HG03442 (cell line): Measurements from ENCODE around the gene FRRS1.
A peak's percentile ranks its signal among the peaks of the same experiment; 100 is the strongest.
"Not testable (repeated sequence)": the region's sequence is repeated elsewhere in the genome, so short reads cannot be mapped to it uniquely, and the experiment has no call there.

Experiments
- ATAC-seq: cut with Tn5 transposase; IDR thresholded peaks from one replicate; pipeline ENCODE4 v1.9.1; 2021; ENCODE audit warnings: mild to moderate bottlenecking, moderate library complexity; ENCODE audit not compliant: unreplicated experiment

Gene FRRS1

DNA sequence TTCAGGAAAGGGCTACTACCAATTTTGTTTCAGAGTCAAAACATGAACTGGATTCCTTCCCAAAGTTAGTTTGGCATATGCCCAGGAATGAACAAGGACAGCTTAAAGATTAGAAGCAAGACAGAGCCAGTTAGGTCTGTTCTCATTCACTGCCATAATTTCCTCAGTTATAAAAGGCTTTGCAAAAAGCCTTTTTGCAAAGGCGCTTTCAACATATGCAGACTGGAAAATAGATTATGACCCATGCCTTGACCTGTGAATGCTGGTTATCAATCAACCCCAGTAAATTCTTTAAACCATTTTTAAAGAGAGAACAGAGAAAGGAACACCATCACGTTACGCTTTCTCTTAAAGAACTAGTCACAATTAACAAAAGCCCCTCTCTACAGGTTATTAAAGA lies 1.7 kb upstream of the FRRS1 start:
- ATAC-seq: no peak

DNA sequence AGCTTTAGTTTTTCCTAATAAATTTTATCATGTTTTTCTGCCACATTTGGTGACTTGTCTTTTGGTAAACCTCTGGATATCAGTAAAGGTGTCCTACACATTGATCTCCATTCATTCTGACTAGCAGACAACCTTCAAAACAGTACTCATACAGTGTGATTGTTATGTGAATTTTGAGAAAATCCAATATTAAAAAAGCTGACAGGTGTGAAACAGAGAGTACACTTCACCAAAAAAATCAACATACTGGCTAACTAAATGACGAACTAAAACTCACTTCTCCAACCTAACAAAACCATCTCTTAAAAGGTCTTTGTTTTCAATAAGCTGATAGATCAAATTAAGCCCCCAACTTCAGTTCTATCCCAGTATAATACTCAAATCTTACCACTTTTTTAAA lies 1.5 kb downstream of the FRRS1 start:
- ATAC-seq: no peak

DNA sequence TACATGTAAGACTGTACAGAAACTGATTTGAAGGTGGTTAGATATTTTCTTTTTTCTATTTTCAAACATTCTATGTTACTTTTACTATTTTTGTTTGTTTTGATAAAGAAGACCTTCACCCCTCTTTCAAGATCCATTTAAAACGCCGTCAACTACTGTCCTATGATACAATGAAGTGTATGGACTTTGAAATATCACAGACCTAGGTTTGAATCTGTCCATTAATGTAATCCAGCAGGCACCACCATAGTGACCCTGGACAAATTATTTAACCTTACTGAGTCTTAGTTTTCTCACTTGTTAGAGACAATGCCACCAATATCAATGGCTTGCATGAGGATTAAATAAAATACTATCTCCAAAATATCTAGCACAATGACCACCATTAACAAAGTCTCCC lies 2.0 kb downstream of the FRRS1 start:
- ATAC-seq: no peak

DNA sequence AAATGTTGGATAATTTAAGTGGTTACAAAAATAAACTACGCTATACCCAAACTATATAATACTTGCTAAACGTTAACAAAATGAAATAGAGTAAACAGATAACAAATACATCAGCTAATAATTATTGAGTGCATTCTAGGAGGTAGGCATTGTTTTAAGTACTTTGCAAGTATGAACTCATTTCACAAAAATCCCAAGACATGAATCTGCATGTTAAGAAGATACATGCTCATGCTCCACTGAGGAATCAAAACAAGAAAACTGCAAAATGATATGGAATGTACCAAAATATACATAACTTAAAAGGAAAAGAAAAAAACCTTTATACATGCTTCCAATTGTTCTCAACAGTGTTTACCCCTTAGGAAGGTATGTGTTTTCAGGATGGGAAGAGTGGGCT lies 2.5 kb downstream of the FRRS1 start:
- no peak for ATAC-seq

DNA sequence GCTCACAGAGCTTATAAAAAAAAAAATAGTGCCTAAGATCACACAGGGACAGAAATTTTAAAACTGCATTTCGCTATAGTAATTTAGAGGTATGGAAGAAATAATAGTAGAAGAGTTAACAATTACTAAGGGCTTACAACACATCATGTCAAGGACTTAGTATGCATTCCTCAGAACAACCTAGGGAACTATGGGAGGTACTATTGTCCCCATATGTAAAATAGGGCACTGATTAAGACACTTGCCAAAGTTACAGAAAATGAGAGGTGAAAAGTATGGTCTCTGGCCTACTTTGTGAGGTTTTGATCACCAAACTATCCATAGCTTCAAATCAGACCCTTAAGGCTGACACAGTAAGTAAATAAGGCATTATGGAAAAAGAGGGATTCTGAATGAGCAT lies 4.7 kb downstream of the FRRS1 start:
- no peak for ATAC-seq

DNA sequence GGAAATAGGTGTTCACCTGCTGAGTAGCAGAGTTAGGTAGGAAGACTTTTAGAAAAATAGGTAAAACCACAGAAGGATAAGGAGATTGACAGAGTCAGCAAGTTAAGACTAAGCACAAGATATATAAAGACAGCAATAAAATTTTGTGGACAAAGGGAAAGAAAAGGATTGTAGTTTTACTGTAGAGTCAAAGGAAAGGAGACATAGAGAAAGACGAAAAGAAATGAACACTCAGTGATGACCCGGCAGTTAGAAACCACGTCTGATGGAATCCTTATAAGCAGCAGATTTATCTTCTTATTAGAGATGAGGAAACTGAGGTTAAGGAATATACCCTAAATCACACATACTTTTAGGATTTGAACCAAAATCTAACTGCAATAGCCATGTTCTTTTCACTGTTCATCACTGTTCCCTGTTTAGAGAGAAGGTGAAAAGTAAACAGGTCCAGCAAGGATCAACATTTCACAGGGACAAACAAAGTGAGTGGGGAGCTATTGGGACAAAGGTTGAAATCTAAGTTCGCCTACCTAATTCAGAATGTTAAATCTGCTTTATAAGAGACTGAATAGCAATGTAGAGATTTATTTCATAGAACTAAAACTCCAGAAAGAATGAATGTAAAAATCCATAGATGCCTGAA lies 6.8 kb downstream of the FRRS1 start:
- no peak for ATAC-seq

DNA sequence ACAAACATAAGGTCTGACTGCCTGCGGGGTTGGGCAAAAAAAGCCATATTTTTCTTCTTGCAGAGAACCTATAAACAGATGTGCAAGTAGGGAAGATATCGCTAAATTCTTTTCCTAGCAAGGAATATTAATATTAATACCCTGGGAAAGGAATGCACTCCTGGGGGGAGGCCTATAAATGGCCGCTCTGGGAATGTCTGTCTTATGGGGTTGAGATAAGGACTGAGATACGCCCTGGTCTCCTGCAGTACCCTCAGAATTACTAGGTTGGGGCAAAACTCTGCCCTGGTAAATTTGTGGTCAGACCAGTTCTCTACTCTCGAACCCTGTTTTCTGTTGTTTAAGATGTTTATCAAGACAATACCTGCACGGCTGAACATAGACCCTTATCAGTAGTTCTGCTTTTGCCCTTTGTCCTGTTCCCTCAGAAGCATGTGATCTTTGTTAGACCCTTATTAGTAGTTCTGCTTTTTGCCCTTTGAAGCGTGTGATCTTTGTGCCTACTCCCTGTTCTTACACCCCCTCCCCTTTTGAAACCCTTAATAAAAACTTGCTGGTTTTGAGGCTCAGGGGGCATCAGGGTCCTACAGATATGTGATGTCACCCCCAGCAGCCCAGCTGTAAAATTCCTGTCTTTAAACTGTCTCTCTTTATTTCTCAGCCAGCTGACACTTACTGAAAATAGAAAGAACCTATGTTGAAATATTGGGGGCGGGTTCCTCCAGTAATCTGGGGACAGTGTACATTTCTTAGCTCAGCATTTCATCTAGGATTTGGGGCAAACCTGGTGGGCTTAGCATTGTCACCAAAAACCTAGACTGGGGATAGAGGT lies 7.5 kb downstream of the FRRS1 start:
- not testable (repeated sequence) for ATAC-seq

DNA sequence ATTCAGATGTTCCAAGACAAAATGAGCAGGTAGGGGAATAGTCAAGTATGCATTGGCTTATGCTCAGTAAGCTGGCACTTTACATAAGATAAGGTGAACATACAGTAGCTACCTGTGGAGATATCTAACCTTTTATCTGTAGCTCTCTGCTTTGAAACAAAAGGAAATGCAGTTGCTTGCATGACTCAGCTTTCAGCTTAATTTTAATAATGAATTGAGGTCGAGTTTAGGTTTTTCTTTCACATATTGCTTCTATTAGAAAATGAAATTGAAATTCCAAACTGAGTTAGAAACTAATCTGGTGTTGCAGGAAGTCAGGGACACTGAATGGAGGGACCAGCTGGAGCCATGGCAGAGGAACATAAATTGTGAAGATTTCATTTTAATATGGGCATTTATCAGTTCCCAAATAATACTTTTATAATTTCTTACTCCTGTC lies 8.3 kb downstream of the FRRS1 start:
- peak; percentile 76 for ATAC-seq

DNA sequence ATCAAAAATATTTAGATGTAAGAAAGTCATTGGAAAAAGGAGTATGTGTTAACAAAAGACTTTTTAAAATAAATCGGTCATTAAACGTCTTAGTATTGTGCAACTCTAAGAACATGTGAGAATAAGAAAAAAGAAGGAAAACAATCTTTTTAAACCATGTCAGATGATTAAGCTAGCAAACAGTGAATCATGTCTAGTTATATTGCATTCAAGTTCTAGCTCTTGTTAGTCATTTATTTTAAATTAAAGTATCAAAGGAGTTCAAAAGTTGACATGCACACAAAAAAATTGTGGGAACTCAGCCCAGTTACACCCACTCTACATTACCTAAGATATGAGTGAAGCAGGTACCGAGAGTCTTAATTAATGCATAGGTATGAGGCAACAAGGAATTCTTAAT lies 9.8 kb downstream of the FRRS1 start:
- ATAC-seq: no peak

DNA sequence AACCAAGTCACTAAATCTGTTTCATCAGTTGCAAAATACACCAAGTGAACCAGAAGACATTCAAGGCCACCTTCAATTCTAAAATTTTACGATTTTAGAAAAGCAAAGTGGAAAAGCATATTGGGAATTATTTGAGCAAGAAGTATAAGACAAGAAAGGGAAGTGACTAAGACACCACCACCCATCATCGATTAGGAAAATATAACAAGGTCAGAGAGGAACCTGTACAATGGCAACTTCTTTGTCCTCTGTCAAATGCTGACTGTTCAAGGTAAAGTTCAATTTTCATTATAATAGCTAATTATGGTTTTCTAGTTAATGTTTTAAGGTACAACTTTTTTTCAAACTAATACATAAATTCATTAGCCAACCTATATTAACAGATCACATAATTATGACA lies 10.8 kb downstream of the FRRS1 start:
- no peak for ATAC-seq

DNA sequence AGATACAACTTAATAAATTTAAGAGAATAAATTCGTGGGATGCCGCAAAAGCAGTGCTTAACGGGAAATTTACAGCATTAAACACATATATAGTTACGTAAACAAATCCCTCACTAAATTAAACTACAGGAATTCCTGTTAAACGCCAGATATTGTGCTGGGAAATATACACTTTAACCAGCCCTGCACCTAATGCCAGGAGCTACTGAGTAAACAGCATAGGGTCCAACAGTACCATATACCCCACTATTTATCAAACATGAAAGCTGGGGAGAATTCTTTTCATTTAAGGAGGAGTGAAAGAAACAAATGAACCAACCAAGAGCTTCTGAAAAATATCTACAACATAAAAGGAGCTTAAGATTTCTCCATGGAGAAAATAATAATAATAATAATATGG lies 11.7 kb downstream of the FRRS1 start:
- ATAC-seq: no peak

DNA sequence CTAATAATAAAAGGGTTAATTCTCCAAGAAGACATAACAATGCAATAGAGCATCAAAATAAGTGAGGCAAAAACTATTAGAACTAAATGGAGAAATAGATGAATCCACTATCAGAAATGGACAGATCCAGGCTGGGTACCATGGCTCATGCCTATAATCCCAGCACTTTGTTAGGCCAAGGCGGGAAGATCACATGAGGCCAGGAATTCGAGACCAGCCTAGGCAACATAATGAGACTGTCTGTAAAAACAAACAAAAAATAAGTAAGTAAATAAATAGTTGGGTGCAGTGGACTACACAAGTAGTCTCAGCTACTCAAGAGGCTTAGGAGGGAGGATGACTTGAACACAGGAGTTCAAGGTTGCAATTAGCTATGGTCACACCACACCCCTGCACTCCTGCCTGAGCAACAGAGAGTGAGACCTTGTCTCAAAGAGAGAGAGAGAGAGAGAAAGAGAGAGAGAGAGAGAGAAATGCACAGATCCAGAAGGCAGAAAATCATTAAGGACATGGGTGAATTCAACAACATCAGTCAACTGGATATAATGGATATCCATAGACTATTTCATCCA lies 12.3 kb downstream of the FRRS1 start:
- ATAC-seq: no peak

DNA sequence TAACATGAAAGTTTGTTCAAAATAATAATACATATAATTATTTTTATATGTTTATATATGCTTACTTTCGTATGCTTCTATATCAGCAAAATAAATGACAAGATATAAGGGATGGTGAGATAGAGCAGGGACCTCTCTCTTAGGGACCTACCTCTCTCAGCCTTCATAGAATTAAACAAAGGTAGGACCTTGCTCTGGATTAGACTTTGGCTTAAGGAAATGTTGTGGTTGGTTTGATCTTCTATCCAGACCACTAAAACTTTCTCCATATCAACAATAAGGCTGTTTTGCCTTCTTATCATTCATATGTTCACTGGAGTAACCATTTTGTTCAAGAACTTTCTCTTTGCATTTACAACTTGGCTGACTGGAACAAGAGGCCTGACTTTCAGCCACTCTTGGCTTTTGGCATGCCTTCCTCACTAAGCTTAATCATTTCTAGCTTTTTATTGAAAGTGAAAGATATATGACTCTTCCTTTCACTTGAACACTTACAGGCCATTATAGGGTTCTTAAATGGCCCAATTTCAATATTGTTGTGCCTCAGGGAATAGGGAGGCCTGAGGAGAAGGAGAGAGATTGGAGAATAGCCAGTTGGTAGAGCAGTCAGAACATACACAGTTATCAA lies 14.4 kb downstream of the FRRS1 start:
- ATAC-seq: peak; percentile 78

DNA sequence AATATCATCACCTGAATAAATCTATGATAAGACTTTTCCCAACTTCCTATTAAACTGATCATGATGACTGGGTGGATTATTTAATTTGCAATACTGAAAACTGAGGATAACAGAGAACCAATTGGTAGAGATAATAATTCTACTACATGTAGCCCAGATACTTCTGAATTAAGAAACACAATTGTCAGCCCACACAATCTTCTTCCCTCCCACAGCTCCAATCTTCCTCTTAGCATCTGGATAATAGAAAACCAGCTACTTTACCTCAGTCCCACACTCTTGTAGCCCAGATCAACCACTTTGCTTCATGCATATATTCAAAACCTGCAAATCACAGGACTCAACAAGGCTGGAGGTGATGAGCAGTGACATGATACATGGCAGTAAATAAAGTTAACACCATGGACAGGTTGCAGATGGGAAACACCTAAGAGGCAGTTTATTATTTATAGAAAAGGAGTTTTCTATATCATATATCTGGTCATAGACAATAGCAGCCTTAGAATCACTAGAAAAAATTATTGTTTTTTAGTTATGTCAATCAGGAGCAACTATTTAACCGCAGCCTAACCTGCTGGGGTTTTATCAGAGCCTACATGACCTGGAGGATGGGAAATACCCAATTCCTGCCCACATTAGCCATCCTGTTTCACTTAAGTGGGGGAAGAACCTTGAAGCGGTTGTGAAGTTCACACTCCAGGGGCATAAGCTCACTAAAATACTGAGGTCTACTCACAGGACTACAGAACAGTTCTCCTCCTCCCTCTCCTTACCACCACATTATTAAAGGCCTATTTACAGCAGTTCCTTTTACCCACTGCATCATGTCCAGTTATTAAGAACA lies 16.7 kb downstream of the FRRS1 start:
- ATAC-seq: peak; percentile 89

DNA sequence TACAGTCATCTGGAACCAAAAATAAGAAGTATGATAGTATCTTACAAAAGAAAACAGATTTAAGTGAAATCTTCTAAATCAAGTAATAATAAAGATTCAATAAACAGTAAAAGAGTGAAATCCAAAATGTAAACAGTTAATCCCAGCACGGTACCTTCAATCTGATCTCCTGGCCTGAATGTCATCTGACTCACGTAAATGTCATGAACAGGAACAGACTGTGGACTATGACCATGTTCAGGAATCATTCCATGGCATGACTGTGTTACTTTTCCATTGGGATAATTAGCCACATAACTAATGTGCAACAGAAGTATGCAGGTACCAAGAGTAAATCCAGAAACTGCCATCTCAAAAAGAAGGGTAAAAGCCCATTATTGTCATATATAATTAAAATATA lies 18.0 kb downstream of the FRRS1 start:
- ATAC-seq: no peak

DNA sequence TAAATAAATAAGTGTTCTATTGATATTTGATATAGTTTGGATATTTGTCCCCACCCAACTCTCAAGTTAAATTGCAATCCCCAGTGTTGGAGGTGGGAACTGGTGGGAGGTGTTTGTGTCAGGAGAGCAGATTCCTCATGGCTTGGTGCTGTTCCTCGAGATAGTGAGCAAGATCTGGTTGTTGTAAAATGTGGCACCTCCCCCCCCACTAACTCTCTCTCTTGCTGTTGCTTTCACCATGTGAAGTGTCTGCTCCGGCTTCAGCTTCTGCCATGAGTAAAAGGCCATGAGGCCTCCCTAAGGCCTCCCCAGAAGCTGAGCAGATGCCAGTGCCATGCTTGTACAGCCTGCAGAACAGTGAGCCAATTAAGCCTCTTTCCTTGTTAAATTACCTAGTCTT lies 20.8 kb downstream of the FRRS1 start:
- no peak for ATAC-seq

DNA sequence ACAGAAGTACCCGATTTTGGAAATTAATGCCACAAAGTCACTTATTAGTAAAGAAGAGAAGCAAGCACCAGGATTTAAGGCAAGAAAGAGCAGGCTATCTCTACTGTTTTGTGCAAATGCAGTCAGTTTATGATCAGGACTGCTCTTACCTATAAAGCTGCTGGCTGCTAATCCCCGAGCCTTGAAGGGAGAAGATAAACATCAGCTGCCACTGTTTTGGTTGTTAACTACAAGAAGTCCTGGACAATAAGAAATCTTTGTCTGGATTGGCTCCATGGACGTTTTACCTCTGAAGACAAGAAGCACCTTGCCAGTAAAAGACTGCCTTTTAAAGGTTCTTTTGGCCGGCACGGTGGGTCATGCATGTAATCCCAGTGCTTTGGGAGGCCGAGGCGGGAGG lies 21.4 kb downstream of the FRRS1 start:
- ATAC-seq: no peak

DNA sequence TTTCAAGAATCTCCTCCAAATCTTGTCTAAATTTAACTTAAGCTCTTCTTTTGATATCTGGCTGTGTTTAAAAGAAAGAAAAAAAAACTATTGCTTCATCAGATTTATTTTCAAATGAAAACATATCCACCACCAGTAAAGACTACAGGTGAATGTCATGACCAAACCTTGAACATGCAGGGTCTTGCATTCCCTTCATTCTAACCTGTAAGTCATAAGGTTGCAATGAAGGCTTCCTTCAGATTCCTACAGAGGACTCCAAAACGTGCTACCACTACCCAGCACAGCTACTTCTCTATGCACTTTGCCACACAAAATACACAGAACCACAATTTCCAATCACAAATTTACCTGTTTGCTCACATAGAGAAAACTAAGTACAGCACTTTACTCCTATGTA lies 26.3 kb downstream of the FRRS1 start:
- no peak for ATAC-seq

DNA sequence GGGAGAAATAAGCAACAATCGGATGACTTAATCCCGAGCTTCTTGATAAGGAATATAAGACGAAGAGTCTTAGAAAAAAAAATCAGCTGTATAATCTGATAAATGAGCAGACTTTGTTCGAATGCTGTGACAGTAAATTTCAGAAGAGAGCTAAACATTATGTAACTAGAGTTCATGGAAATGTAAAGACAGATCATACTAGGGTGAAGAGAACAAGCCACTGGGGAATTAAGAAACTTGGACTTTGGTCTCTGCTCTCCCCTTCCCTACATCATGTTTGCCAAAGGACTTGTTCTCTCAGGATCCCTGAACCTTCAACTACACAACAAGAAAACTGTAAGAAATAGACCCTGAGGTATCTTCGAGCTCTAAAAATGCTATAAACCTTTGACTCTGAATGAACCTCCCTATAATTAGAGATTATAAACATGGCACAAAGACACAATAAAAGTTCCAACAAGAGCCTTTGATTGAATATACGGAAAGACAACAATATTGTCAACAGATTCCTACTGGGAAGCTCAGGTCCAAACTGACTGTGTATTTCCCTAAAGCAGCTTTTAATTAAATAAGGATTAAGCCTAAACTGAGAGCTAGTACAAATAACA lies 27.5 kb downstream of the FRRS1 start:
- no peak for ATAC-seq

DNA sequence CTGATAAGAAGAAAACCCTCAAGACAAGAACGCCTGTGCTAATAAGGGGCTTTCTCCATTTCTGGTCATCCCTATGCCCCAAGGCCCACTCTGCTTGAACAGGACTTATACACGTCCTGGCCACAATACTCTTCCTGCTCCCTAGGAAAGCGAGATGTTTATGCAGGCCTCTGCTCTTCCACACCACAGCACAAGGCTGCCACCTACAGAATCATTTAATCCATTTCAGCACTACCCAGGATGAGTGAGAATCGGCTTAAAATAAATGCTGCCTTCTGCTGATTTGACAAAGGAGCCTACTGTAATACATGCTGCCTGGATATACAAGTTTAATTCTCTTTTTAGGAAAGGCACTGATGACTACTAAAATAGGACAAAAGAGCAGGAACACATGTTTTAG lies 29.4 kb downstream of the FRRS1 start:
- no peak for ATAC-seq
